Measurements from ENCODE around the gene FANCC. TPM values are rescaled to one million over a fixed set of nuclear protein-coding genes. Genes with fewer than 3 reads are reported as not detected.

Gene FANCC
- total and polyA plus RNA-seq, 2 experiments from 2014 or later = 13.1 to 15.6 TPM

GRCh38 chr9:95058795-95059386, 258.6 kb downstream of the FANCC start:
- 75% methylated on average over 7 of the region's 7 CpGs for WGBS (ENCODE audit: low lambda C conversion rate, missing lambda C conversion rate)
- DNase-seq (ENCODE audit: low spot score) = no peak
- Histone ChIP-seq H3K27me3 (no peaks in the 10 kb centered on the region), H3K27ac (peak overlapping the region; percentile 69), H3K9me2 (replicated peaks; ENCODE audit: insufficient read depth) (no peaks in the 10 kb centered on the region), H3K79me2 (peaks cover 100% of the 10 kb centered on the region), H3K36me3 (replicated peaks; ENCODE audit: insufficient read depth, low read depth) (no peaks in the 10 kb centered on the region), H3K4me1 (ENCODE audit: insufficient read depth) (peaks cover 64% of the 10 kb centered on the region), H3K4me3 (no peak overlapping the region), H3K9me3 (ENCODE audit: low read depth) (no peaks in the 10 kb centered on the region), H2AFZ (no peak overlapping the region), H4K20me1 (ENCODE audit: insufficient read depth, poor library complexity, severe bottlenecking) (peaks cover 80% of the 10 kb centered on the region), H3K4me2 (peak overlapping the region; percentile 66)
- no peak for TF ChIP-seq EZH2 (IDR thresholded peaks at IDR 0.05; ENCODE audit: borderline replicate concordance)
- TF ChIP-seq EZH2phosphoT487 (IDR thresholded peaks at IDR 0.05; ENCODE audit: low read depth, severe bottlenecking, unreplicated experiment) = no peak
- TF ChIP-seq CTCF (IDR thresholded peaks at IDR 0.05; ENCODE audit: poor library complexity) = no peak

DNA sequence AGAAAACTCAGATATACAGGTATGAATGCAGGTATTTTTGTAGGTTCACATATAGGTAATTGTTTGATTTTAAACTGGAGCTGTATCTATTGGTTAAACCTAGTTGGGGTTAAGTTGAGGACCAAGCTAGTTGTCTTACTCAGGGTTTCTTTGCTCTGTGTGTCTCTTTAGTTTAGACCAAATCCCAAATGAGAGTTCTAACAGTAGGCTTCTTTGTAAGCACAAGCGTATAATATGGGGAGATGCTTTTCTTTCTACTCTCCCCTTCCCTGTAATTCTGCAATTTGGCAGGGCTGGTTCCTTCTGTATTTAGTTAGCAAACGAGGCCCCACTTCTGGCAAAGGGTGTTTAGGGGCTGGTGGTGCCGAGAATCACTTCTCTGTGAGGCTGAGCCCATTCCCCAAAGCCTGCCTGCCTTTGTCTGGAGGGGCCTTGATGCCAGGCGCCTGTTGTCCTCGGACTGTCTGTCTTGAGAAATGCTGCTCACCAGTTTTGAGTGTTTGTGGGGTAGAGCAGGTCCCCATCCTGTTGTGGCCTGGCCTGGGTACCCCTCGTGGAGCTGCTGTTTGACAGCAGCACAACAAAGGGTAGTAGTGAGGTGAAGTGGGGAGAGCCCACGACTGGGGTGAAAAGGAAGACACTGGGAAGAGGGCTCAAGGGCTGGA, 259.3 kb downstream of the FANCC start:
- peak overlapping the region; percentile 69 for H3K27ac ChIP-seq
- peak overlapping the region; percentile 66 for H3K4me2 ChIP-seq
- H3K9me3 ChIP-seq (ENCODE audit: low read depth) = no peaks in the 10 kb centered on the region
- no peaks in the 10 kb centered on the region for H3K36me3 ChIP-seq (replicated peaks; ENCODE audit: insufficient read depth, low read depth)
- no peak for TF ChIP-seq EZH2 (IDR thresholded peaks at IDR 0.05; ENCODE audit: borderline replicate concordance)
- TF ChIP-seq EZH2phosphoT487 (IDR thresholded peaks at IDR 0.05; ENCODE audit: low read depth, severe bottlenecking, unreplicated experiment) = no peak
- TF ChIP-seq CTCF (IDR thresholded peaks at IDR 0.05; ENCODE audit: poor library complexity) = no peak
- no peaks in the 10 kb centered on the region for H3K9me2 ChIP-seq (replicated peaks; ENCODE audit: insufficient read depth)
- H3K4me3 ChIP-seq = no peak overlapping the region
- peaks cover 80% of the 10 kb centered on the region for H4K20me1 ChIP-seq (ENCODE audit: insufficient read depth, poor library complexity, severe bottlenecking)
- no peaks in the 10 kb centered on the region for H3K27me3 ChIP-seq
- H3K4me1 ChIP-seq (ENCODE audit: insufficient read depth) = peaks cover 64% of the 10 kb centered on the region
- DNase-seq (ENCODE audit: low spot score) = no peak
- no peak overlapping the region for H2AFZ ChIP-seq
- 66% methylated on average over 7 of the region's 7 CpGs for WGBS (ENCODE audit: low lambda C conversion rate, missing lambda C conversion rate)
- H3K79me2 ChIP-seq = peaks cover 100% of the 10 kb centered on the region

DNA sequence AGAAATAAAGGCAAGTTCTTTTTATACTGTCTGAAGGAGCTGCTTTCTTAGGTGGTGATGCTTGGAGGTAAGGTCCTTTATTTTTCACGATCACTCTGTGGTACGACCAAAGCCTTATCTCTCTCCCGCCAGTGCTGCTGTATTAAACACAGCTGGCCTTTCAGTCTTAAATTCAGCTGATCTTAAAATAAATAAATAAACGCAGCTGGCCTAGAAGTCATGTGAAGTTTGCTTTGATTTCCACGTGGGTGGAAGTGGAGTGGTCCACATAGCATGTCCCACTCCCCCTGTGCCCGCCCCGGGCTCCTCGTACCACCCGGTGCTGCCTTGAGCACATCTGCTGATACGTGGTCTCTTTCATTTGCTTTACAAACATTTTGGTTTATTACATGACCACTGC, 260.4 kb downstream of the FANCC start:
- Histone ChIP-seq H3K27ac (peak overlapping the region; percentile 69), H3K4me2 (peak overlapping the region; percentile 66), H4K20me1 (ENCODE audit: insufficient read depth, poor library complexity, severe bottlenecking) (peaks cover 80% of the 10 kb centered on the region)

More for the DNA sequence above, 260.4 kb downstream of the FANCC start:
- no peaks in the 10 kb centered on the region for H3K27me3 ChIP-seq
- peaks cover 100% of the 10 kb centered on the region for H3K79me2 ChIP-seq
- no peaks in the 10 kb centered on the region for H3K9me3 ChIP-seq (ENCODE audit: low read depth)
- WGBS (ENCODE audit: low lambda C conversion rate, missing lambda C conversion rate) = 23% methylated on average over 10 of the region's 10 CpGs
- H3K4me3 ChIP-seq = no peak overlapping the region
- no peaks in the 10 kb centered on the region for H3K9me2 ChIP-seq (replicated peaks; ENCODE audit: insufficient read depth)
- DNase-seq (ENCODE audit: low spot score) = no peak
- H3K36me3 ChIP-seq (replicated peaks; ENCODE audit: insufficient read depth, low read depth) = no peaks in the 10 kb centered on the region
- peaks cover 64% of the 10 kb centered on the region for H3K4me1 ChIP-seq (ENCODE audit: insufficient read depth)
- no peak overlapping the region for H2AFZ ChIP-seq
- no peak for TF ChIP-seq EZH2 (IDR thresholded peaks at IDR 0.05; ENCODE audit: borderline replicate concordance)
- TF ChIP-seq CTCF (IDR thresholded peaks at IDR 0.05; ENCODE audit: poor library complexity) = no peak
- TF ChIP-seq EZH2phosphoT487 (IDR thresholded peaks at IDR 0.05; ENCODE audit: low read depth, severe bottlenecking, unreplicated experiment) = no peak
